ENCODE results near the gene CASKIN1.

DNA sequence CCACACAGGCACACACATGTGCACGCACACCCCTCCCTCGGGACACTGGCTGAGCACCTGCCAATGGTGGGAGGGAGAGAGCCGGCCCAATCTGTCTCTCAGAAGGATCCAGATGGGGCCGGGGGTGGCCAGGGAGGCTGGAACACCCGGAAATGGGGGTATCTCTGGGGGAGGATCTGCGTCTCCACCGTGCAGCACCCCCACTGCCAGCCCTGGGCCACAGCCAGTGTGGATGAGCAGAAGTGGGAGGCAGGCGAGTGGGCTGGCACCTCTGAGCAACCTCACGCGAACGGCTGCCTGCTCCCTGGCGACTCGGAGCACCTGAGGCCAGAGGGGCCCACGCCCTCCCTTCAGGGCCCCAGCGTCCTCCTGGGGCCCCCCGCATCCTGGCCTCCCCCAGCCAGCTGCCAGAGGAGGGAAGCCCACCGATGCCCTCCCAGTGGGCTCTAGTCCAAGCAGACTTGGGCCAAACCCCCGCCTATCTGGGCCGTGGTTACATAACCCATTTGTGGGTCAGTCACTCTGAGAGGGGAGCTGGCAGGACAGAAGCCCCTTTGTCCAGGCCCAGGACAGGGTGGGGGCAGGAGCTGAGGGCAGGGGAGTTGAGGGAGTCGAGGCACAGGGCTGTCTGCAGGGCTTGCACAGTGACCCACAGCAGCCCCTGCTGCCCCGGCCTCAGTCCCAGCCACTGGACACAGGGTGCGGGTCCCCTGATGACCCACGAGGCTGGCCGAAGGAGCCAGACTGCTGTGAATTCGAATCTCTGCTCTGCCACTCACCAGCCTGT, 5.6 kb downstream of the CASKIN1 start:
- TF ChIP-seq, protein P1, sequence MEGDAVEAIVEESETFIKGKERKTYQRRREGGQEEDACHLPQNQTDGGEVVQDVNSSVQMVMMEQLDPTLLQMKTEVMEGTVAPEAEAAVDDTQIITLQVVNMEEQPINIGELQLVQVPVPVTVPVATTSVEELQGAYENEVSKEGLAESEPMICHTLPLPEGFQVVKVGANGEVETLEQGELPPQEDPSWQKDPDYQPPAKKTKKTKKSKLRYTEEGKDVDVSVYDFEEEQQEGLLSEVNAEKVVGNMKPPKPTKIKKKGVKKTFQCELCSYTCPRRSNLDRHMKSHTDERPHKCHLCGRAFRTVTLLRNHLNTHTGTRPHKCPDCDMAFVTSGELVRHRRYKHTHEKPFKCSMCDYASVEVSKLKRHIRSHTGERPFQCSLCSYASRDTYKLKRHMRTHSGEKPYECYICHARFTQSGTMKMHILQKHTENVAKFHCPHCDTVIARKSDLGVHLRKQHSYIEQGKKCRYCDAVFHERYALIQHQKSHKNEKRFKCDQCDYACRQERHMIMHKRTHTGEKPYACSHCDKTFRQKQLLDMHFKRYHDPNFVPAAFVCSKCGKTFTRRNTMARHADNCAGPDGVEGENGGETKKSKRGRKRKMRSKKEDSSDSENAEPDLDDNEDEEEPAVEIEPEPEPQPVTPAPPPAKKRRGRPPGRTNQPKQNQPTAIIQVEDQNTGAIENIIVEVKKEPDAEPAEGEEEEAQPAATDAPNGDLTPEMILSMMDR (IDR thresholded peaks at IDR 0.05; ENCODE audit: insufficient read depth, low read length): no peak
- no peak for TF ChIP-seq POLR2AphosphoS5 (IDR thresholded peaks at IDR 0.05; ENCODE audit: low read depth)
- TF ChIP-seq, protein P2, sequence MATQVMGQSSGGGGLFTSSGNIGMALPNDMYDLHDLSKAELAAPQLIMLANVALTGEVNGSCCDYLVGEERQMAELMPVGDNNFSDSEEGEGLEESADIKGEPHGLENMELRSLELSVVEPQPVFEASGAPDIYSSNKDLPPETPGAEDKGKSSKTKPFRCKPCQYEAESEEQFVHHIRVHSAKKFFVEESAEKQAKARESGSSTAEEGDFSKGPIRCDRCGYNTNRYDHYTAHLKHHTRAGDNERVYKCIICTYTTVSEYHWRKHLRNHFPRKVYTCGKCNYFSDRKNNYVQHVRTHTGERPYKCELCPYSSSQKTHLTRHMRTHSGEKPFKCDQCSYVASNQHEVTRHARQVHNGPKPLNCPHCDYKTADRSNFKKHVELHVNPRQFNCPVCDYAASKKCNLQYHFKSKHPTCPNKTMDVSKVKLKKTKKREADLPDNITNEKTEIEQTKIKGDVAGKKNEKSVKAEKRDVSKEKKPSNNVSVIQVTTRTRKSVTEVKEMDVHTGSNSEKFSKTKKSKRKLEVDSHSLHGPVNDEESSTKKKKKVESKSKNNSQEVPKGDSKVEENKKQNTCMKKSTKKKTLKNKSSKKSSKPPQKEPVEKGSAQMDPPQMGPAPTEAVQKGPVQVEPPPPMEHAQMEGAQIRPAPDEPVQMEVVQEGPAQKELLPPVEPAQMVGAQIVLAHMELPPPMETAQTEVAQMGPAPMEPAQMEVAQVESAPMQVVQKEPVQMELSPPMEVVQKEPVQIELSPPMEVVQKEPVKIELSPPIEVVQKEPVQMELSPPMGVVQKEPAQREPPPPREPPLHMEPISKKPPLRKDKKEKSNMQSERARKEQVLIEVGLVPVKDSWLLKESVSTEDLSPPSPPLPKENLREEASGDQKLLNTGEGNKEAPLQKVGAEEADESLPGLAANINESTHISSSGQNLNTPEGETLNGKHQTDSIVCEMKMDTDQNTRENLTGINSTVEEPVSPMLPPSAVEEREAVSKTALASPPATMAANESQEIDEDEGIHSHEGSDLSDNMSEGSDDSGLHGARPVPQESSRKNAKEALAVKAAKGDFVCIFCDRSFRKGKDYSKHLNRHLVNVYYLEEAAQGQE (IDR thresholded peaks at IDR 0.05; ENCODE audit: insufficient replicate concordance, low read depth): no peak
- no peak for TF ChIP-seq SPI1 (IDR thresholded peaks at IDR 0.05; ENCODE audit: borderline replicate concordance, low read depth)
